ENCODE results near the gene ING1. TPM values are rescaled to one million over a fixed set of nuclear protein-coding genes. Genes with fewer than 3 reads are reported as not detected.
A peak's percentile ranks its signal among the peaks of the same experiment; 100 is the strongest.

Gene ING1
- total and polyA plus RNA-seq, 2 of the 4 experiments (the other 2 are of a cell fraction), result 9.1 to 13.5 TPM

DNA sequence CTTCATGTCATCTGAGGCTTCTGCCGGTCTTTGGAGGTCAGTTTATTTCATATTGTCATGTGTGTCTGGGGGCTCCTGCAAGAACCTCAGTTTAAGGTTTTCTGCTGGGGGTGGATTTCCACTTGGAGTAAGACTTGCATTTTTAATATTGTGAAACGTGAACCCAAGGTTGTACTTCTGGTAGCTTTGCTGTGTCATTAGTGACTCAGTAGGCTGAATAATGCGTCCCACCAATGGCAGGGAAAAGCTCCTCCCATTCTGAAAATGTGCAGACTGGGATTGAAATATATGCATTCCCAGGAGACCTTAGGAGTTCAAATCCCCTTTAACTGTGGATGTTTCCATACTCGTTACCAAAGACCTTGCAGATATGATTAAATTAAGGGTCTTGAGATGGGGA, 46.2 kb downstream of the ING1 start:
- ChIA-PET POLR2A (ENCODE audit: unreplicated experiment) (no interaction called here), CTCF (no interaction called here)
- Histone ChIP-seq H2BK15ac (ENCODE audit: low read depth, low read length) (peak overlapping the region; percentile 47; the same call in 2 of the 3 replicates), H3K18ac (ENCODE audit: low read depth, low read length) (peak overlapping the region; percentile 69), H4K8ac (ENCODE audit: low read depth in 2 of 2, low read length in 2 of 2) (peak overlapping the region; percentile 23 to 73; a peak in 3 of 4 replicates), H3K56ac (ENCODE audit: extremely low read depth, insufficient read depth, low read length) (no peak overlapping the region), H4K5ac (ENCODE audit: low read depth, low read length) (peak overlapping the region; percentile 87), H3K79me1 (ENCODE audit: low read depth in 1 of 2, low read length in 2 of 2) (no peaks in the 10 kb centered on the region), H3K4me2 (ENCODE audit: low read depth, low read length) (peak overlapping the region; percentile 24; the same call in 1 of the 2 replicates), H3K4me1 (ENCODE audit: control insufficient read depth, insufficient read depth, low read length) (peaks cover 18% of the 10 kb centered on the region), H4K20me1 (ENCODE audit: insufficient read depth, low read length) (no peaks in the 10 kb centered on the region), H3K14ac (replicated peaks; ENCODE audit: low read depth, low read length) (no peak overlapping the region; the same call in 1 of the 2 replicates), H3K23ac (ENCODE audit: low read depth, low read length) (peak overlapping the region; percentile 52; the same call in 1 of the 2 replicates), H3K4ac (ENCODE audit: low read depth, low read length) (peak overlapping the region; percentile 86), H3K9me1 (ENCODE audit: insufficient read depth, low read length) (peaks cover 10% of the 10 kb centered on the region; the same call in 1 of the 2 replicates), H3K9me3 (ENCODE audit: control insufficient read depth, insufficient read depth, low read length) (0 out of 2 replicates have a peak, but pooled peaks cover 2% of the 10 kb centered on the region), H3K4me3 (ENCODE audit: insufficient read depth, low read depth, low read length) (no peak overlapping the region), H3K9ac (ENCODE audit: low read depth, low read length) (peak overlapping the region; percentile 30; the same call in 1 of the 2 replicates), H3K36me3 (ENCODE audit: control insufficient read depth, insufficient read depth, low read length) (no peaks in the 10 kb centered on the region), H2AFZ (replicated peaks; ENCODE audit: low read length, poor library complexity) (peak overlapping the region; percentile 24), H2BK20ac (ENCODE audit: low read depth, low read length) (peak overlapping the region; percentile 61; the same call in 1 of the 2 replicates), H3K27ac (ENCODE audit: insufficient read depth, low read length) (peak overlapping the region; percentile 50; the same call in 1 of the 2 replicates), H2AK9ac (replicated peaks; ENCODE audit: low read depth, low read length, poor library complexity) (no peak overlapping the region), H2BK5ac (ENCODE audit: low read depth, low read length, poor library complexity, severe bottlenecking) (peak overlapping the region; percentile 93), H3K27me3 (ENCODE audit: control insufficient read depth, insufficient read depth, low read length) (no peaks in the 10 kb centered on the region), H4K91ac (ENCODE audit: insufficient read depth, low read depth, low read length) (peak overlapping the region; percentile 88), H2AK5ac (ENCODE audit: low read depth, low read length) (peak overlapping the region; percentile 82), H2BK120ac (ENCODE audit: low read depth, low read length) (peak overlapping the region; percentile 84; the same call in 1 of the 2 replicates)
- 0% methylated on average over 1 of the region's 4 CpGs; no CpG with 5 or more reads in 1 of the 2 experiments for WGBS, 2 experiments (ENCODE audit: extremely low coverage in 2 of 2, insufficient read length in 1 of 2)
- ATAC-seq (ENCODE audit: low read depth) (peak; percentile 28; the same call in 1 of the 2 replicates), DNase-seq (peak; percentile 87)
- intact Hi-C loops (cut with micrococcal nuclease) (loop anchor here (5.0 kb wide), 2 partner anchors 42 to 43 kb away; no protein-coding TSS in a partner anchor), in situ Hi-C loops (cut with MboI; ENCODE audit: low sequenced_read_pairs) (no loop called here), dilution Hi-C loops (cut with HindIII; ENCODE audit: low sequenced_read_pairs, unreplicated experiment) (no loop called here)
- TF ChIP-seq ELK1 (IDR thresholded peaks at IDR 0.05; ENCODE audit: borderline replicate concordance, low read depth, low read length), result no peak
- TF ChIP-seq NFE2L2 (IDR thresholded peaks at IDR 0.05; ENCODE audit: low read depth, low read length), result peak; percentile 80
- TF ChIP-seq MAFK (IDR thresholded peaks at IDR 0.05; ENCODE audit: low read depth, low read length), result peak; percentile 37; the same call in 1 of the 2 replicates
- peak; percentile 80 for TF ChIP-seq CEBPB (IDR thresholded peaks at IDR 0.05; ENCODE audit: low read depth, low read length)
- TF ChIP-seq FOS (IDR thresholded peaks at IDR 0.05; ENCODE audit: low read depth, low read length), result peak; percentile 5; the same call in 1 of the 2 replicates
- BruUV-seq (replicated peaks), result no TSS peak

Measured in IMR-90 (cell line).